GM19035 (cell line): ENCODE results near the gene PRPF8.
"Not testable (repeated sequence)": the region's sequence is repeated elsewhere in the genome, so short reads cannot be mapped to it uniquely, and the experiment has no call there.

Source experiments
- ATAC-seq: cut with Tn5 transposase; IDR thresholded peaks from one replicate; pipeline ENCODE4 v1.9.1; 2021; ENCODE audit not compliant: unreplicated experiment

The PRPF8 gene

DNA sequence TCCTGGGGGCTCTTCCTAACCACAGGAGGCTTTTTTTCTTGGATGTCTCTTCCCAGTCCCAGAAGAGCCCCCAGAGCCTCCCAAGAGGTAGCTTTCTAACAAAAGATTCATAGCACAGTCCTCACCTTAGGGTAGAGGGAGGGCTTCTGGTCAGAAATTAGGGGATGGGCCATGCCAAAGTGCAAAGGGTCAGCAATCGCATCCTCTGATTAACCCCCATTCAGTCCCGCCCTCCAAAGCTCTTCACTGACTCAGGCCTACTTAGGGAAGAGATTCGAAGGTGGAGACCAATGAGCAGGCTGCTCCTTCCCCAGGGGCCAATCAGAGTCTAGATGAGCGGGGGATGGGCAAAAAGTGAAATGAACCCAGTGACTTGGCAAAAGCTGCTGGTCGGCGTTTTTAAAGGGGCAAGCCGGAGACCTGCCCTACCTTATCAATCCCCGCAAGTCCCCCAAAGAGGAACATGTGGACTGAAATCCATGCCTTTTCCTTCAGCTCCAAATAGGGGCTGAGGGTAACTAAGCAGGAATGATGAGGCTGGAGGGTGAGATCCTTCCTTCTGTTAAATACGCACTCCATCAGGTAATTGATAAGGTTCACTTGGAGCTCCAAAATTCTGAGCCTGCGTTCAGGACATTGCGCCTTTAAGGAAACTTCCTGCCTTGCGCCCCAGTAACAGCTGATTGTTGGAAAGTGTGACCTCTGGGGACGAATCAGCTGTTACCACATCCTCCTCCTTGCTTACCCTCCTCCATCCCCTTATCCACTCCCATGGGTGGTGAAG is 32.4 kb upstream of the PRPF8 start:
- ATAC-seq = peak; percentile 47

DNA sequence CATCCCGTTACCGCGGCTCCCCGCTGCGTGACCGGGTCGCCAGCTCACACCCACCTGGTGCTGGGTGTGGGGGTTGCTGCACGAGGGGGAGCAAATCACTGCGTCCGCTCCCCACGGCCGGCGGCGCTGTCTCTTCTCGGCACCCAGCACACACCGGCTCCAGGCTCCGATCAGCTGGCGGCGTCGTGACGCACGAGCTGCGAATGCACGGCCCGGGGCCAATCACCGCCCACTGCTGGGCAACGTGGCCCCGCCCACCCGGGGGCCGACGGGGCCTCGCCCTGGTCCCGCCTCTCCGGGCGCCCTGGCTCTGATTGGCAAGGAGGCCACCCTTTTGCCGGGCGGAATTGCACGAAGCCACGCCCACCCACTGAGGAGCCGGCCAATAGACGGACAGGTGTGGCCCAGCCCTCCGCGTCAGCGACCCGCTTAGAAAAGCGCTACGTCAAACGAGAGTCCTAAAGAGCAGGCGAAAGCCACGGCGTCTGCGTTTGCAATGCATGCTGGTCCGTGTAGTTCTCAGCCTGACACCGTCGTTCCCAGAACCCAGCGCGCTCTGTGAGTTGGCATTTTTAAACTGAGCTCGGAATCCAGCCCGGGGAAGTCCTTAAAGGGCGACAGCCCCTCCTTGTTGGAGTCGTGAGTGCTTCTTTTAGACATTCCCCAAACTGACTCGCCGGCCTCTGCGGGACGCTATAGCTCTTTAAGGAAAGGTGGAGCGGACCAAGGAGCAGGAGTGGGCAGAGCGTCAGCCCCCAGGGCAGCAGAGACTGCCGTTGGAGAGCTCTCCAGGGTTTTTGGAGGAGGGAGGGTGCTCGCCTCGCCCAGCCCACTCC is 31.6 kb upstream of the PRPF8 start:
- peak; percentile 72 for ATAC-seq

DNA sequence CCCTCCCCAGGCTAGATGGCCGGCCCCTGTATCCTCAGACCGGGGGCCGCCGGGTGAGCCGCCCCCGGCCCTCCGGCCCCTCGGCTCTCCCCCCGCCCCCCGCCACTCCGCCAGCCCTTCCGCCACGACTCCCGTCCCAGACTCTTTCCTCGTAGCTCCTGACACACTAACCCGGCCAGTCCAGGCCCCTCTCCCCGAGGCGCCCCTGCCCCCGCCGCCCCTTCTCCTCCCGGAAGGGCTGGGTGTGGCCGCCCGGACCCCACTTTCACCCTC is 31.1 kb upstream of the PRPF8 start:
- no peak for ATAC-seq

DNA sequence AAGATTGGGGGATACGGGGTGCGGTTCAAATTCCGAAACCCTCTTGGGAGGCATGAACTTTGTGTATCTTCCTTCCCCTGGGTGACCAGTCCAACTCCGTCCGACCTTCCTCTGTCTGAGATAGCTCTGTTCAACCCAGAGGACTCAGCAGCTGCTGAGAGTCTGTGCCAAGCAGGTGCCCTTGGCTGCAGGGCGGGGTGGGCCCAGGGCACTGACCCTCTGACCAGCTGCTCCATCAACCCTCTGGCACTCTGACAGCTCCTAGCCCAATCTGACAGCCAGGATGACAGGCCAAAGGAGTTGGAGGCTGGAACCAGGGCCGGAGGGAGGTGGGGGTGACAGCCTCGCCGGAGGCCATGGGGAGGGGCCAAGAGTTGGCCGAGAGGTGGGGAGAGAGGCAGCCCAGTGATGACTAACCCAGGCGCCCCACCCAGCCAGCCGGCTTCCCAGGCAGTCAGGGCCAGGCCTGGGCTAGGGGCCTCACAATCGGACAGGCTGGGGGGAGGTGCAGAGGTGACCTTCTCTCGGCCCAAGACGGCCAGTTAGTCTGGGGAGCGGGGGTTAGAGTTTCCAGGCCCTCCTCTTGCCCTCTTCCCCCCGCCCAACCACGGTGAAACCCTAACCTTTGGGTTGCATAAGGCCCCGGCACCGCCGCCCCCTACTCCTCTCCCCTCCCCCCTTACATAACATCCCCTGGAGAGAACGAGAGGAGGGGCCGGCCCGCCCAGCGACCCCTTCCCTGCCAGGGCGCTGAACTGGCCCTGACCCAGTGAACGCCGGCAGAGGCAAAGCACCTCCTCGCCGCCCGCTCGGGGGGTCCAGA is 30.5 kb upstream of the PRPF8 start:
- ATAC-seq = no peak

DNA sequence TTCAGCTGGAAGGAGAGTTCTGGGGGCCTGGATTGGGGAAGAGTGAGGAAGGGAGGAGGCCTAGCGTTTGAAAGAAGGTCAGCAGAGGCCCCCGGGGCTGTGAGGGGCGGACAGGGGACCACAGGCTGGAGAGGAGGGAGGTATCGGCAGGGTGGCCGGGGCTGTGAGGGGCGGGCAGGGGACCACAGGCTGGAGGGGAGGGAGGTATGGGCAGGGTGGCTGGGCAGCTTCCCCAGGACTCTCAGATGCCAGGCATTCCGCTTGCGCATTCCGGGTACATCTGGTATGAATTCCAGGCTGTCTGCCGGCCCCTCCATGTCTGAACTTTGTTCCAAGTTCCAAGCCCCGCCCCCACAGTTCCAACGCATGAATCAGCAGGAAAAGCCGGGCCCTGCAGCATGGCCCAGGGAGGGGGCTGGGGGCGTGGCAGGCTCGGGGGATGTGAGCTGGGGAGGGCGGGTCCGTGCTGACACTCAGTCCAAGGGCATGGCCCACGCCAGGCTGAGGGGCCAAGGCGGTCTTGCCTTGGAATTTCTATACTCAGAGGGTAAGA is 29.8 kb upstream of the PRPF8 start:
- ATAC-seq = no peak

DNA sequence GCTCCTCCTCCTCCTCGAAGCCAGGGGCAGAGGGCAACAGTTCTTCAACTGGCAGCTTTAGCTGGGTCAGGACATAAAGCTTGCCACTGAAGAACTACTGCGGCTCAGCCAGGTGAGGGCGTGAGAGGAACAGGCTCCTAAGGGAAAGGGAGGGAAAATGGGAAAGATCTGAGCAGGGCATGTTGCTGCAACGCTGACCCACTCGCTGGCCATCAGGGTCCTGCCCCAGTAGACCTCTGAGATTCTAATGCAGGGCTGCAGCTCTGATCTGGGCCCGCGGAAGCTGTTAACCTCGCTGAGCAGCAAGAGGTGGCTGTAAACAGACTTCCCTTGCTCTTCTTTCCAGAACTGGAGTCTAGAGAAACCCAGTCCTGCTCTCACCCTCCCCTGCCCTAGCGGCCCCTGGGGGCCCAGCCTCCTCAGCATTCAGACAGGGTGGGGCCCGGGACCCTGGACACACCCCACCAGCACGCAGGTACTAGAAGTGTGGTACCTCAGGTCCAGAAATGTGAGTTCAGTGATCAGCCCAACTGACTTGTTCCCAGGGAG is 29.3 kb upstream of the PRPF8 start:
- ATAC-seq = no peak

DNA sequence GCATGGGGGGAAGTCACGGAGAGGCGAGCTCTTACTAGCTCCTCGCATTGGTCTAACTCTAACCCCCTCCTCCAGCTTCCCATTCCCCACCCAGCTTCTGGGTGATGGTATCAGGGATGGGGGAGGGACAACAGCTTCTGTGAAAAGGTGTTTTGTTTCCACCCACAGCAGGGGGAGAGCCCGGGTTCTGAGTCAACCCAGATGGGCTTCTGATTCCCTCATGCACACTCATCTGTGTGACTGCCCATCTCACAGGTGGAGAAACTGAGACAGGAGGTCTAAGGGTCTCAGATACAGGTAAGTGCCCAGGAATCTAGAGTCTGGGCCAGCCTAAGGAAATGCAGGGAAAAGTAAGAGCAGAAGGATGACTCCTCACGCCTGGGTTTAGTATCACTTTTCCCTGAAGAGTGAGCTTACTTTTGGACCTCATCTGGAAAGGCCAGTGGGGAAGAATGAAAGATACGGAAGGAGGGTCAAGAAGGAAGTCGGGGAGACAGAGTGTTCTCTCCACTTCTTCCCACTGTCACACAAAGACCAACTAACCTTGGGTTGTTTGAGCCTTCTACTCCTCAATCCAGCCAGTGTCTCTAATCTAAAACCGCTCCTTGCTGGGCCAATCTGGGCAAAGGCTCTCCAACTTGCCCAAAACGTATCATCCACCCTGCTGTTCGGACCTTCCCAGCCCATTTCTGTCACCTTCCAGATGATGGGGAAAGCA is 28.7 kb upstream of the PRPF8 start:
- no peak for ATAC-seq

DNA sequence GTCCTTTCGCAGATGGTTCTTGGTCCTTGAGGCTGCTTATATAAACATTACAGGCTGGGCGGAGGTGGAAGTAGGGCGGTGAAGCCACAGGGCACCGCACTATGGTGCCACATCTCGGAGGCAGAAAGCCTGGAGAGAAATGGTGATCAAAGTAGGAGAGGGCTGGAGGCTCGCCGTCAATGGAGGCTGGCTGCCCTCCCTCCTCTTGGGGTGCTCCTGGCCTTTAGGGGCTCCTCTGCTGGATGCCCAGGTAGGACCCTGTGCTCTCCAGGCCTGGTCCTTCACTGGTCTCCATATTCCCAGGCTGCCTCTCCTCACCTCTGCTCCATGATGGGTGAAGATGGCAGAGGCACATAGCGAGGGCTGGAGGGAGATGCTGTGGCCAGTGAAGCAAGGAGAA is 27.6 kb upstream of the PRPF8 start:
- no peak for ATAC-seq

DNA sequence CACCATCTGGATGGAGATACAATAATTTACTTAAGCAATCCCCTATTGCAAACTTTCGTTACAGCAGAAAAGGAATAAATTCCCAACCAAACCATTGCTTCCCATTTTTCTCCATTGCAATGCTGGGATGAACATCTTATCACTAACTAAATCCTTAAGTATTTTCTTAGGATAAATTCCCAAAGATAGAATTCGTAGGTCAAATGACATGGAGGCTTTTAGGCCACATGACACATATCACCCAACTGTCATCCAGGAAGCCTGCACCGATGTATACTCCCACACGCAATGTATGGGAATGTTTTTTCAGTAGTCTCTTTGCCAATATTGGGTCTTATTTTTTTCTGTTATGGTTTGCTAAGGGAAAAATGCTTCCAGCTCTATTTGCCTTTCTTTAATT is 27.1 kb upstream of the PRPF8 start:
- no peak for ATAC-seq

DNA sequence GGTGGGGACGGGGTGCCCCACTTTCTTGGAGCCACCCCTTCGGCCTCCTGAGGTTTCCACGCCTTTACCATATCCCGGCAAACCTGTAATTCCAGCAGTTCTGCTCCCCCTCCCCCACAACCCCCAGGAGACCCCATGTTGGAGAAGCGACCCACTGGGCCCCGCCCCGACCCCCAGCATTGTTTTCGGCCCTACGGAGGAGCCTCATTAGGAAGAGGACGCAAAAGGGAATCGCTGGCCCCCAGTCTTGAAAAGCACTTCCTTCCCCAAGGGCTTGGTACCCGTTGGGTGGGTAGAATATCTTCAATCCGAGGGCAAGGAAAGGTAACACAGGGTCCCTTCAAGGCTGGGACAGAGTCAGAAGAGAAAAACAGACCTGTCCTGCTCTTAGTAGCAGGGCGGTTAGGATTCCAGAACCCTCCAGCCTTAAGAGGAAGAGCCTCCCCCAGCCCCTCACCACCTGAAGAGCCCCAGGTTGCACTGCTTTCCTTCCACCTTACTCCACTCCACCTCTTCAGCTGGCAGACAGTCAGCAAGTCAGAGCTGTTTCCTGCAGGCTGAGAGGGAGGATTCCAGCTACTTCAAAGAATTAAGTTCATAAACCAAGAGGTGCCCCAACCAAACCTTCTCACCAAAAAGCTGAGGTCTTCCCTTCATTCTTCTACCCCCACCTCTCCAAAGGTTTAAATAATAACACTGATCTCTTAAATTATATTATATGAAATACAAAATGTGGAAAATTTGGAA is 26.3 kb upstream of the PRPF8 start:
- no peak for ATAC-seq

DNA sequence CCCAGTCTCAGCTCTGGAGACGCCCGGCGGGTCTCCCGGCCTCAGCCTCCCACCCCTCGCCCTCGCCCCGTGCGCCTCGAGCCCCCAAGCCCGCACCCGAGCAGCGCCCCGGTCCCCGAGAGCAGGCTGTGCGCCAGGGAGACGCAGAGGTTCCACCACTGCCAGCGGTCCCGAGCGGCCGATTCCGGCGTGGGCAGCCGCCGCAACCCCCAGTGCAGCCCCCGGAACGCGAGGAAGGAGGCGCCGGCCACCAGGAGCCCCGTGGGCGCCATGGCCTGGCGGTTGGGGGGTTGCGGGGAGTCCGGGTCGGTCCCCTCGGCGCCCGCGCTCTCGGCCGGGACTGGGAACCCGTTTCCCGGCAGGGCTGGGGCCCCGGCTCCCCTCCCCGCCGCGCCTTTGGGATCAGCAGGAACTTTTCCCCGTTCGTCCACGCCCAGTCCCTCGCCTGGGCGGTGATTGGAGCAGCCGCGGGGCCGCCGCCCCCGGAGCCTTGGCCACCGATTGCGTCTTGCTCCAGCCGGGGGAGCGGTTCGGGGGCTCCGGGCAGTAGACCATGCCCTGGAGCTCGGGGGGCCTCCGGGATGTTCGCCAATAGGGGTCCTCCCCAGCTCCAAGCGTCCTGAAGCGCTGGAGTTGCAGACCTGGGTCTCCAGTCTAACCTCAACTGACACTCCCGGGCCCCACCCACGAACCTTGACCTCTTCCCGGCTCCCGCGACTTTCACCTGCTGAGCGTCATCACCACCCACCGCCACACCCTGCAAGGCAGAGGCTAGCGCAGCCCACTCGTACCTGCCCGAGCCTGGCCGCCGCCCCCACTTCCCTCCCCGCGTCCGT is 25.5 kb upstream of the PRPF8 start, which contains the start of gene TLCD2:
Gene TLCD2 (minus strand): TSS at position 407 of the 836 bp plus-strand sequence. CDS start 135 bp downstream, at position 272.
- no peak for ATAC-seq

DNA sequence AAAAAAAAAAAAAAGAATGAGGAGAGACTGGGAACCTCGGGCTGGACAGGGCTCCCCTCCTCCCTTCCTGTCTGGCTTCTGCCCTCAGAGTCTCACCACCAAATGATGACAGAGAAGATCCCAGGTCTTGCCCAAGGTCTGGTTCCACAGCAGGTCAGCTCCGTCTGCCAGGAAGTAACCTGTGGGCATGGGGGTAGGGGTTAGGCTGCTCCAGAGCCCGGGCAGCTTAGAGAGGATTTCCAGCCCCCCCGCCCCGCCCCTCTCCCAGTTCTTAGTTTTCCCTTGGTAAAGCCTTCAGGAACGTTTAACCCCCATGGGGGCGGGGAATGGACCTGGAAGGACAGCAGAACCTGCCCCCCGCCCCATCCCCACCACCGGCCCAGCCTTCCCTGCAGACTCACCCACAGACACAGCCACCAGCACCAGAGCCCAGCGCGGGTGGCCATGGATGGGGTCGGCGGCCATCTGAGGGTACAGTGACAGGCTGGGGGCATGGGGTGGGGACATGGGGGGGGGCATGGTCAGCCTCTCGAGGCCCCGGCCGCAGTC is 24.8 kb upstream of the PRPF8 start:
- no peak for ATAC-seq

DNA sequence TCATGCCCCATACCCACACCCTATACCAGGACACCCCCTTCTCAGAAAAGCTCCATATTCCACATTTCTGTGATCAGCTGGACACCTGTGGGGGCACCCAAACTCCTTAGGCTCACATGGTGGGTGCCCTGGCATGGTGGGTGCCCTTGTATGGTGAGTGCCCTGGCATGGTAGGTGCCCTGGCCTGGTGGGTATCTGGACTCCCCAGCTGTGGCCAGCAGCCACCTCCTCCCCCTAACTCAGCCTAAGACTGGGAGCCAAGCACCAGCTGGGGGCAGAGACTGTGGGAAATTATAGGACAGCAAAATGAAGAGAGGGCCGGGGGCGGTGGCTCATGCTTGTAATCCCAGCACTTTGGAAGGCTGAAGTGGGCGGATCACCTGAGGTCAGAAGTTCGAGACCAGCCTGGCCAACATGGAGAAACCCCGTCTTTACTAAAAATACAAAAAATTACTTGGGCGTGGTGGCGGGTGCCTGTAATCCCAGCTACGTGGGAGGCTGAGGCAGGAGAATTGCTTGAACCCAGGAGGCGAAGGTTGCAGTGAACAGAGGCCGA is 24.2 kb upstream of the PRPF8 start:
- ATAC-seq = not testable (repeated sequence)

DNA sequence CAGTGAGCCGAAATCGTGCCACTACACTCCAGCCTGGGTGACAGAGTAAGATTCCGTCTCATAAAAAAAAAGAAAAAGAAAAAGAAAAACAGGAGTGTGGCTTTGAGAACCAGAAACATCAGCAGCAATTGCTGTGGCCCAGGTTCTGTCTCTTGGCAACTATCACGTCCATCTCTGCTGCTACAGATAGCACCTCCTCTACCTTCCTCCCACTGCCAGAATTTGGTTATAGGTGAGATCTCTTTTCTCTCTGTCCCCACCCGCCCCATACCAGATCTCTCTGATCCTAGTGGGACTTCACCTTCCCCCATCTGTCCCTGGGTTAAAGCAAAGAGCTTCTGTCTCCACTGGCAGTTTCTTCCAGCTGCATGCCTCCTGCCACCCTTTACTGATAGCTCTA is 22.4 kb upstream of the PRPF8 start:
- ATAC-seq = no peak

DNA sequence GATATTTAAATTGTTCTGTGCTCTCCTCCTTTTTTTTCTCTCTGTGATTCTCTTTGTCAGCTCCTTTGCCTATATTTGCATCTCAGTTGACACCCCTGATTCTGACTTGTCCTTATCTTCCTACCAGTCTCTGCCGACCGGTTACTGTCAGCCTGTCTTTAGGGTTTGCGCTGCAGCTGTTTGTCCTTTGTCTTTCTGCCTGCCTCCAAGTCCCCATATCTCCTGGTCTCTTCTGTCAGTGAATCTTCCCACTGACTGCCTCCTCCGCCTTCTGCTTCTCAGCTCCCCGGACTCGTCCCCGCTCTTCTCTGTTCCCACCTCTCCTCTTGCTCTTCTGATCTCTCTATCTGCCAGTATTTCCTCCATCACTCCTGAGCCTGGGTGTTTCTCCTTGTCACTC is 20.3 kb upstream of the PRPF8 start:
- no peak for ATAC-seq

DNA sequence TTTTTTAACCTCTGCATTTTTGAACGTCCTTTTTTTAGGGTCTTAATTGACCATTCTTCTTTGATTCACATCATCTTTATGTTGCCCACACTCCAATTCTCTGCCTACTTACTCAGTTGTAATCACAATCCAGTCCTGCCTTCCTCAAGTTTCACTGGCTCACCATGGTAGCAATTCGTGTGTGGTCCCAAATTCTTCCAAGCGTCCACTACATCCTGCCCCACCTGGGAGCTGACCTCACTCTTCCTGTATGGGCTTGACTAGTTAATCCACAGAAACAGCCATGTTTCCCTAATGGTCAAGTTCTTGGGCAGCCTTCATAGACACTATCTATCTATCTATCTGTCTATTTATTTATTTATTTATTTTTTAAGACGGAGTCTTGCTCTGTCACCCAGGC is 18.4 kb upstream of the PRPF8 start:
- ATAC-seq = no peak

DNA sequence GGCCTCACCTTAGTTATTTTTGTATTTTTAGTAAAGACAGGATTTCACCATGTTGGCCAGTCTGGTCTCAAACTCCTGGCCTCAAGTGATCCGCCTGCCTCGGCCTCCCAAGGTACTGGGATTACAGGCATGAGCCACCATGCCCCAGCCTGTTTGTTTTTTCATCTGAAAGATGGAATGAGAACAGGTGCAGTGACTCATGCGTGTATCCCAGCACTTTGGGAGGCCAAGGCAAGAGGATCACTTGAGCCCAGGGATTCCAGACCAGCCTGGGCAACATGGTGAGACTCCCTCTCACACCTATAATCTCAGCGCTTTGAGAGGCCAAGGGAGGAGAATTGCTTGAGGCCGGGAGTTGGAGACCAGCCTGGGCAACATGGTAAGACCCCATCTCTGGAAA is 15.2 kb upstream of the PRPF8 start:
- ATAC-seq = not testable (repeated sequence)

DNA sequence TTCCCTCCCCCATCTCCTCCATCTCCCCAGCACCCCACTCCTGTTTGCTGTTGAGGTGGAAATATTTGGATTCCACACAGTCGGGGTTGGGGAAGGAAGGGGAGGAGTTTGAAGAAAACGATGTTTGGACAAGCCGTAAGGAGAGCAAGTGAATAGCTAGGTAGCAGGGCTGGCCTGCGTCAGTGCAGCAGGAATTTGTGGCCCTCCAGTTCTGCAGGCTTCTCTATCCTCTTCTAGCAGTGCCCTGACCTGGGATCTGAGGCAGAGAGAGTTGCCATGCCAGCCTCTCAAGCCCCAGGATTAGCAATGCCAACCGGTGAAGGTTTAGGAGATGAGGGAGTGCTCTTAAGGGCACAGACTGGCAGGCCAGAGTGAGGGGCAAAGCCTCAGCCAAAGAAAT is 13.0 kb upstream of the PRPF8 start:
- ATAC-seq = no peak
